OCI-LY7 (cell line): ENCODE data around the gene SEMA7A.

Experiments used
- EZH2phosphoT487 ChIP-seq: fragments of 200-600 bp; sonication (generic); IDR thresholded peaks from 2 replicates; pipeline ENCODE4 v1.6.1; 2018; ENCODE audit warnings: low read depth, borderline replicate concordance, mild to moderate bottlenecking, mixed run types, antibody characterized with exemption, low read length, moderate library complexity, mixed read lengths
- TF ChIP-seq, protein P1 (sequence below): fragments of 200-600 bp; sonication (generic); conservative IDR thresholded peaks from 2 replicates; pipeline ENCODE4 v1.5.1; 2014; ENCODE audit warnings: mild to moderate bottlenecking, antibody characterized with exemption, low read length, moderate library complexity, mixed read lengths

DNA sequence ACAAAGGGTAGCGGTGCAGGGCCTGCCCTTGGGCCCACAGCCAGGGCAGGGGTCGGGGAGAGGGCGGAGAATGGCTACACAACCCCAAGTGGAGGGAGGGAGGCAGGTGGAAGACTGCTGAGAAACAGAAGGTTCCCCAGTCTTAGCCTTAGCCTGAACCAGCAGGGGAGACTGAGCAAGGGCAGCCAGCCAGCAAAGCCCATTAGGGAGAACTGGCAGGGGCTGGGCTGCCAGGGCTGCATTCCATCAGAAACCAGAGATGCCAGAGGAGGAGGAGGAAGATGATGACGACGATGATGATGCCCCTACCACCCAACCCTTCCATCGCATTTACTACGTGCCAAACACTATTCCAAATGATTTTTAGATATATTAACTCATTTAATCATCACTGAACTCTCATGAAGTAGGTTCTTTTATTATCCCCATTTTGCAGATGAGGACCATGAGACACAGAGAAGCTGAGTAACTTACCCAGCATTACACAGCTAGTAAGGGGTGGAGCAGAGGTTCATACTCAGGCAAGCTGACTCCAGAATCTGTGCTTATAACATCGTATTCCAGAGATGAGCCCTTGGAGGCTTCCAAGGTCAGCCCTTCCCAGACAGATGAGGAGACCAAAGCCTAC is 8.7 kb downstream of the SEMA7A start:
- TF ChIP-seq, protein P1, sequence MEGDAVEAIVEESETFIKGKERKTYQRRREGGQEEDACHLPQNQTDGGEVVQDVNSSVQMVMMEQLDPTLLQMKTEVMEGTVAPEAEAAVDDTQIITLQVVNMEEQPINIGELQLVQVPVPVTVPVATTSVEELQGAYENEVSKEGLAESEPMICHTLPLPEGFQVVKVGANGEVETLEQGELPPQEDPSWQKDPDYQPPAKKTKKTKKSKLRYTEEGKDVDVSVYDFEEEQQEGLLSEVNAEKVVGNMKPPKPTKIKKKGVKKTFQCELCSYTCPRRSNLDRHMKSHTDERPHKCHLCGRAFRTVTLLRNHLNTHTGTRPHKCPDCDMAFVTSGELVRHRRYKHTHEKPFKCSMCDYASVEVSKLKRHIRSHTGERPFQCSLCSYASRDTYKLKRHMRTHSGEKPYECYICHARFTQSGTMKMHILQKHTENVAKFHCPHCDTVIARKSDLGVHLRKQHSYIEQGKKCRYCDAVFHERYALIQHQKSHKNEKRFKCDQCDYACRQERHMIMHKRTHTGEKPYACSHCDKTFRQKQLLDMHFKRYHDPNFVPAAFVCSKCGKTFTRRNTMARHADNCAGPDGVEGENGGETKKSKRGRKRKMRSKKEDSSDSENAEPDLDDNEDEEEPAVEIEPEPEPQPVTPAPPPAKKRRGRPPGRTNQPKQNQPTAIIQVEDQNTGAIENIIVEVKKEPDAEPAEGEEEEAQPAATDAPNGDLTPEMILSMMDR: no peak
- no peak for TF ChIP-seq EZH2phosphoT487
